ENCODE results near the gene PDIA6.

GRCh38 chr2:10860814-10861325, 48.3 kb upstream of the PDIA6 start:
- TF ChIP-seq, protein P1, sequence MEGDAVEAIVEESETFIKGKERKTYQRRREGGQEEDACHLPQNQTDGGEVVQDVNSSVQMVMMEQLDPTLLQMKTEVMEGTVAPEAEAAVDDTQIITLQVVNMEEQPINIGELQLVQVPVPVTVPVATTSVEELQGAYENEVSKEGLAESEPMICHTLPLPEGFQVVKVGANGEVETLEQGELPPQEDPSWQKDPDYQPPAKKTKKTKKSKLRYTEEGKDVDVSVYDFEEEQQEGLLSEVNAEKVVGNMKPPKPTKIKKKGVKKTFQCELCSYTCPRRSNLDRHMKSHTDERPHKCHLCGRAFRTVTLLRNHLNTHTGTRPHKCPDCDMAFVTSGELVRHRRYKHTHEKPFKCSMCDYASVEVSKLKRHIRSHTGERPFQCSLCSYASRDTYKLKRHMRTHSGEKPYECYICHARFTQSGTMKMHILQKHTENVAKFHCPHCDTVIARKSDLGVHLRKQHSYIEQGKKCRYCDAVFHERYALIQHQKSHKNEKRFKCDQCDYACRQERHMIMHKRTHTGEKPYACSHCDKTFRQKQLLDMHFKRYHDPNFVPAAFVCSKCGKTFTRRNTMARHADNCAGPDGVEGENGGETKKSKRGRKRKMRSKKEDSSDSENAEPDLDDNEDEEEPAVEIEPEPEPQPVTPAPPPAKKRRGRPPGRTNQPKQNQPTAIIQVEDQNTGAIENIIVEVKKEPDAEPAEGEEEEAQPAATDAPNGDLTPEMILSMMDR (IDR thresholded peaks at IDR 0.05): no peak
- TF ChIP-seq REST (IDR thresholded peaks at IDR 0.05; ENCODE audit: insufficient read depth in 1 of 2, low read depth in 2 of 2, low read length in 1 of 2): no peak
